OCI-LY3 (cell line): ENCODE data around the gene IPCEF1.

Experiments used
- H2AFZ ChIP-seq: fragments of 200-600, 300-600 bp; shearing (Covaris generic); 2 replicates; pipeline ENCODE4 v1.6.0; 2014; ENCODE audit warnings: antibody characterized with exemption, low read depth, low read length
- H3K27ac ChIP-seq: fragments of 200-600, 300-600 bp; sonication (generic); 2 replicates; pipeline ENCODE4 v1.5.1; 2014; ENCODE audit warnings: mild to moderate bottlenecking, low read length, moderate library complexity, mixed read lengths
- H3K27me3 ChIP-seq: fragments of 200-600, 300-600 bp; sonication (generic); 2 replicates; pipeline ENCODE4 v1.6.1; 2014; ENCODE audit warnings: low read depth, low read length, mixed read lengths
- H3K36me3 ChIP-seq: fragments of 200-600, 300-600 bp; sonication (generic); replicated peaks from 2 replicates; pipeline ENCODE3; 2014; ENCODE audit warnings: low read depth, low read length, mixed read lengths
- H3K4me1 ChIP-seq: fragments of 300-600, 200-600 bp; sonication (generic); 2 replicates; pipeline ENCODE4 v1.6.1; 2014; ENCODE audit warnings: low read length, mixed read lengths
- H3K4me2 ChIP-seq: fragments of 200-600, 300-600 bp; sonication (generic); 2 replicates; pipeline ENCODE4 v1.6.1; 2014; ENCODE audit warnings: low read length, mixed read lengths
- H3K4me3 ChIP-seq: fragments of 300-600, 200-600 bp; sonication (generic); 2 replicates; pipeline ENCODE4 v1.5.1; 2014; ENCODE audit warnings: antibody characterized with exemption, mild to moderate bottlenecking, low read length, moderate library complexity
- H3K79me2 ChIP-seq: fragments of 300-600, 200-600 bp; shearing (Covaris generic); 2 replicates; pipeline ENCODE4 v1.6.1; 2014; ENCODE audit warnings: mild to moderate bottlenecking, low read length, mixed read lengths
- H3K9ac ChIP-seq: fragments of 300-600, 200-600 bp; shearing (Covaris generic); 2 replicates; pipeline ENCODE4 v1.6.0; 2014; ENCODE audit warnings: mild to moderate bottlenecking, low read length, moderate library complexity
- H3K9me3 ChIP-seq: fragments of 200-600, 300-600 bp; shearing (Covaris generic); 2 replicates; pipeline ENCODE4 v1.6.1; 2014; ENCODE audit warnings: low read length, mixed read lengths; ENCODE audit not compliant: insufficient read depth
- H4K20me1 ChIP-seq: fragments of 200-600, 300-600 bp; sonication (generic); 2 replicates; pipeline ENCODE4 v1.6.1; 2016; ENCODE audit warnings: low read length, mixed read lengths; ENCODE audit not compliant: insufficient read depth
- CTCF ChIP-seq: fragments of 200-600, 300-600 bp; sonication (generic); IDR thresholded peaks from 2 replicates; pipeline ENCODE4 v1.5.1; 2014; ENCODE audit warnings: antibody characterized with exemption, low read length, low read depth
- EZH2phosphoT487 ChIP-seq: fragments of 200-600 bp; shearing (Covaris generic); IDR thresholded peaks from 2 replicates; pipeline ENCODE4 v1.6.1; 2018; ENCODE audit warnings: antibody characterized with exemption, mixed run types, low read depth

IPCEF1 gene

GRCh38 chr6:154381548-154381947 is 24.9 kb upstream of the IPCEF1 start:
- Histone ChIP-seq H3K4me3 (no peak overlapping the region), H3K9me3 (no peaks in the 10 kb centered on the region), H3K27me3 (peaks cover 5% of the 10 kb centered on the region), H4K20me1 (no peaks in the 10 kb centered on the region), H2AFZ (no peak overlapping the region), H3K36me3 (no peaks in the 10 kb centered on the region), H3K79me2 (no peaks in the 10 kb centered on the region), H3K27ac (no peak overlapping the region), H3K4me1 (no peaks in the 10 kb centered on the region), H3K9ac (no peak overlapping the region), H3K4me2 (no peak overlapping the region)
- TF ChIP-seq CTCF (no peak), EZH2phosphoT487 (no peak)

GRCh38 chr6:154380741-154381140 is 24.1 kb upstream of the IPCEF1 start:
- peaks cover 5% of the 10 kb centered on the region for H3K27me3 ChIP-seq
- H3K4me3 ChIP-seq: no peak overlapping the region
- no peaks in the 10 kb centered on the region for H3K4me1 ChIP-seq
- no peak overlapping the region for H3K9ac ChIP-seq
- H3K36me3 ChIP-seq: no peaks in the 10 kb centered on the region
- no peaks in the 10 kb centered on the region for H4K20me1 ChIP-seq
- H3K9me3 ChIP-seq: no peaks in the 10 kb centered on the region
- H3K27ac ChIP-seq: no peak overlapping the region
- H3K4me2 ChIP-seq: no peak overlapping the region
- TF ChIP-seq EZH2phosphoT487 (no peak), CTCF (no peak)
- H3K79me2 ChIP-seq: no peaks in the 10 kb centered on the region
- H2AFZ ChIP-seq: no peak overlapping the region

- no peak overlapping the region for H3K27ac ChIP-seq
- no peak for TF ChIP-seq EZH2phosphoT487
- TF ChIP-seq CTCF: no peak
- no peaks in the 10 kb centered on the region for H3K79me2 ChIP-seq
- no peak overlapping the region for H3K9ac ChIP-seq
- no peak overlapping the region for H2AFZ ChIP-seq
- H3K4me2 ChIP-seq: no peak overlapping the region
- H3K36me3 ChIP-seq: no peaks in the 10 kb centered on the region
- H3K9me3 ChIP-seq: no peaks in the 10 kb centered on the region
- H4K20me1 ChIP-seq: no peaks in the 10 kb centered on the region
- no peak overlapping the region for H3K4me3 ChIP-seq
- no peaks in the 10 kb centered on the region for H3K4me1 ChIP-seq
- H3K27me3 ChIP-seq: peaks cover 3% of the 10 kb centered on the region
These were observed 23.0 kb upstream of the IPCEF1 start for GRCh38 chr6:154379585-154379984.

GRCh38 chr6:154378518-154378917 is 21.9 kb upstream of the IPCEF1 start:
- H3K4me1 ChIP-seq: no peaks in the 10 kb centered on the region
- no peak overlapping the region for H3K4me3 ChIP-seq
- H3K4me2 ChIP-seq: no peak overlapping the region
- TF ChIP-seq CTCF: no peak
- TF ChIP-seq EZH2phosphoT487: no peak
- no peak overlapping the region for H2AFZ ChIP-seq
- H4K20me1 ChIP-seq: no peaks in the 10 kb centered on the region
- H3K79me2 ChIP-seq: no peaks in the 10 kb centered on the region
- no peaks in the 10 kb centered on the region for H3K36me3 ChIP-seq
- H3K27ac ChIP-seq: no peak overlapping the region
- no peaks in the 10 kb centered on the region for H3K9me3 ChIP-seq
- no peaks in the 10 kb centered on the region; the same call in 1 of the 2 replicates for H3K27me3 ChIP-seq
- H3K9ac ChIP-seq: no peak overlapping the region
